MM.1S (cell line): ENCODE data around the gene COL18A1.

ENCODE experiments used
- DNase-seq: peaks from one replicate; pipeline ENCODE4 v3.0.0-alpha.2; 2015
- H2AFZ ChIP-seq: fragments of 300-600 bp; sonication (generic); 2 replicates; pipeline ENCODE4 v1.6.0; 2016; ENCODE audit warnings: antibody characterized with exemption, low read length
- H3F3A ChIP-seq: fragments of 300-600 bp; sonication (generic); 2 replicates; pipeline ENCODE4 v1.6.1; 2016; ENCODE audit warnings: mild to moderate bottlenecking, antibody characterized with exemption, low read length, moderate library complexity, mixed read lengths; ENCODE audit not compliant: insufficient read depth
- H3K27ac ChIP-seq: fragments of 300-600 bp; sonication (generic); 2 replicates; pipeline ENCODE4 v1.5.1; 2016; ENCODE audit warnings: mild to moderate bottlenecking, low read length
- H3K27me3 ChIP-seq: fragments of 300-600 bp; sonication (generic); replicated peaks from 2 replicates; pipeline ENCODE4 v1.6.0; 2016; ENCODE audit warnings: low read length; ENCODE audit not compliant: insufficient read depth
- H3K36me3 ChIP-seq: fragments of 300-600 bp; sonication (generic); replicated peaks from 2 replicates; pipeline ENCODE4 v1.6.1; 2016; ENCODE audit warnings: mild to moderate bottlenecking, low read length, mixed read lengths; ENCODE audit not compliant: insufficient read depth
- H3K4me1 ChIP-seq: fragments of 300-600 bp; sonication (generic); 2 replicates; pipeline ENCODE4 v1.6.1; 2016; ENCODE audit warnings: low read length, mixed read lengths
- H3K4me2 ChIP-seq: fragments of 300-600 bp; sonication (generic); 2 replicates; pipeline ENCODE4 v1.6.0; 2016; ENCODE audit warnings: low read depth, low read length
- H3K4me3 ChIP-seq: fragments of 300-600 bp; sonication (generic); 2 replicates; pipeline ENCODE4 v1.5.1; 2016; ENCODE audit warnings: low read length, mixed read lengths
- H3K79me2 ChIP-seq: fragments of 300-600 bp; sonication (generic); 2 replicates; pipeline ENCODE4 v1.6.1; 2016; ENCODE audit warnings: mixed run types, low read length, mixed read lengths
- H3K9ac ChIP-seq: fragments of 300-600 bp; sonication (generic); 2 replicates; pipeline ENCODE4 v1.6.1; 2016; ENCODE audit warnings: low read length, mixed read lengths
- H3K9me2 ChIP-seq: fragments of 300-600 bp; sonication (generic); replicated peaks from 2 replicates; pipeline ENCODE4 v1.6.1; 2016; ENCODE audit warnings: mild to moderate bottlenecking, low read length, mixed read lengths; ENCODE audit not compliant: insufficient read depth
- H3K9me3 ChIP-seq: fragments of 300-600 bp; sonication (generic); replicated peaks from 2 replicates; pipeline ENCODE4 v1.6.1; 2016; ENCODE audit warnings: mild to moderate bottlenecking, low read length, mixed read lengths; ENCODE audit not compliant: insufficient read depth
- H4K20me1 ChIP-seq: fragments of 300-600 bp; sonication (generic); 2 replicates; pipeline ENCODE4 v1.6.1; 2016; ENCODE audit warnings: mild to moderate bottlenecking, low read length, moderate library complexity, mixed read lengths; ENCODE audit not compliant: insufficient read depth
- EZH2 ChIP-seq: fragments of 300-600 bp; sonication (generic); optimal IDR thresholded peaks from 2 replicates; pipeline ENCODE3; 2017; ENCODE audit warnings: low read depth, mild to moderate bottlenecking, antibody characterized with exemption, low read length, mixed read lengths
- EZH2phosphoT487 ChIP-seq: fragments of 300-600 bp; sonication (generic); IDR thresholded peaks from 2 replicates; pipeline ENCODE4 v1.6.1; 2018; ENCODE audit warnings: antibody characterized with exemption, low read length
- TF ChIP-seq, protein P1 (sequence below): fragments of 300-600 bp; sonication (generic); IDR thresholded peaks from 2 replicates; pipeline ENCODE4 v1.5.1; 2016; ENCODE audit warnings: antibody characterized with exemption, low read length, mixed read lengths

COL18A1 gene

DNA sequence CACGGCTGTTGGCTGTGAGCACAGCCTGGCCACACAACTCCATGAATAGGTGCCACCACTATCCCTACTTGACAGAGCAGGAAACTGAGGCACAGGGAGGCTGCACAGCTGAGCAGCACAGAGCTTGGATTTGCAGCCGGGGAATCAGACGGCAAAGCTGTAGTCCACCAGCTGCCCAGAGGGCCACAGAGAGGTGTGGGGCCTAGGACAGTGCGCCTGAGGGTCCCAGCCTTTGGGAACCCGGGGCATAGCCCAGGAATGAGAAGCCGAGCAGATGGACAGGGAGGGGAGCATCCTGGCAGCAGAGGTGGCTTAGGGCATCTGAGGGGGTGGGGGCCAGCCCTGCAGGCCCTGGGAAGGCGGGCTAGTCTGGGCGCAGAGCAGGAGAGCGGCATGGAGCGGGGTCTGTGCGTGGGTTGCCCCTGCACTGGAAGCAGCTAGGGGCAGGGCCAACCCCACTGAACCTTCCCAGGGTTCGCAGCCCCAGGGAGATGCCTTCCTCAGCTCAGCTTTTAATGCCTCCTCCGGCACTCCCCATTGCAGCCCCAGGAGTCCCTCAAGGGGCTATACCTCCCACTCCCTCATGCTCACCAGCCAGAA, 46.2 kb upstream of the COL18A1 start:
- Histone ChIP-seq H3K9me2 (no peaks in the 10 kb centered on the region), H3F3A (no peaks in the 10 kb centered on the region), H3K9me3 (no peaks in the 10 kb centered on the region), H3K27ac (no peak overlapping the region), H3K36me3 (no peaks in the 10 kb centered on the region), H3K4me2 (no peak overlapping the region), H3K4me3 (no peak overlapping the region), H3K79me2 (no peaks in the 10 kb centered on the region), H3K9ac (no peak overlapping the region), H4K20me1 (no peaks in the 10 kb centered on the region), H3K27me3 (peaks cover 100% of the 10 kb centered on the region), H3K4me1 (no peaks in the 10 kb centered on the region), H2AFZ (no peak overlapping the region)
- DNase-seq = no peak
- TF ChIP-seq EZH2 = no peak
- TF ChIP-seq, protein P1, sequence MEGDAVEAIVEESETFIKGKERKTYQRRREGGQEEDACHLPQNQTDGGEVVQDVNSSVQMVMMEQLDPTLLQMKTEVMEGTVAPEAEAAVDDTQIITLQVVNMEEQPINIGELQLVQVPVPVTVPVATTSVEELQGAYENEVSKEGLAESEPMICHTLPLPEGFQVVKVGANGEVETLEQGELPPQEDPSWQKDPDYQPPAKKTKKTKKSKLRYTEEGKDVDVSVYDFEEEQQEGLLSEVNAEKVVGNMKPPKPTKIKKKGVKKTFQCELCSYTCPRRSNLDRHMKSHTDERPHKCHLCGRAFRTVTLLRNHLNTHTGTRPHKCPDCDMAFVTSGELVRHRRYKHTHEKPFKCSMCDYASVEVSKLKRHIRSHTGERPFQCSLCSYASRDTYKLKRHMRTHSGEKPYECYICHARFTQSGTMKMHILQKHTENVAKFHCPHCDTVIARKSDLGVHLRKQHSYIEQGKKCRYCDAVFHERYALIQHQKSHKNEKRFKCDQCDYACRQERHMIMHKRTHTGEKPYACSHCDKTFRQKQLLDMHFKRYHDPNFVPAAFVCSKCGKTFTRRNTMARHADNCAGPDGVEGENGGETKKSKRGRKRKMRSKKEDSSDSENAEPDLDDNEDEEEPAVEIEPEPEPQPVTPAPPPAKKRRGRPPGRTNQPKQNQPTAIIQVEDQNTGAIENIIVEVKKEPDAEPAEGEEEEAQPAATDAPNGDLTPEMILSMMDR = no peak
- TF ChIP-seq EZH2phosphoT487 = no peak

DNA sequence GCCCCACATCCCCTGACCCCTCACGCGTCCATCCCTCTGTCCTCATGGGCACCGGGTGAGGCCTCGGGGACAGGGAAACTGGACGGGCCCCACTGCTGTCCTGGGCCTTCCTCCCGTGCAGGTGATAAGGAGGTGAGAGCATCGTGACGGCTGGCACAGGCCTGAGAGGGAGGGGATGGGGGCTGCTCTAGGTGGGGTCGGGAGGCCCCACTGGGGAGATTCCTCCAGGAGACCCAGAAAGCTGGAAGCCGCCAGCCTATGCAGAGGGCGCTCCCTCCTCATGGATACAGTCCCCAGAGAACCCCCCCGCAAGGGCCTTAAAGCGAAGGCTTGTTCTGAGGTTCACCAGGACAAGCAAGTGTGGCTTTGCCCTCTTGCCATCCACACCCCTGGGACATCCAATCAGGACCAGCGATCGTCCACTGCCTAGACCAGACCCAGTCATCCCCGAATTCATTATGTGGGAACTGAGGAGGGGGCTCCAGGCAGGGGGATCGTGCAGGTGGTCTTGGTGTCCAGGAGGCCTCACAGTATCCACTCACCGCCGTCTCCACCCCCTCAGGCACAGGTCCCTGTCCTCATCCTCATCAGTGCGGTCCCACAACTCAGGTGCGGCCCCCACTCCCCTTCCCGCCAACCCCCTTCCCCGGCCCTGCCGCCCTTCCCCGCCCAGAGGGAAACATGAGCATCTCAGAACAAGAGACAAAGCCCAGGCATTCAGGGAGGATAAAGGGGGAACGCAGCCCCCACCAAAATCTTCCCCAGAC, 45.3 kb upstream of the COL18A1 start:
- Histone ChIP-seq H2AFZ (no peak overlapping the region), H3K27me3 (peaks cover 100% of the 10 kb centered on the region), H3K4me1 (no peaks in the 10 kb centered on the region), H3K9ac (no peak overlapping the region), H3K9me2 (no peaks in the 10 kb centered on the region), H3K4me2 (no peak overlapping the region), H3K36me3 (no peaks in the 10 kb centered on the region), H3F3A (no peaks in the 10 kb centered on the region), H4K20me1 (no peaks in the 10 kb centered on the region), H3K9me3 (no peaks in the 10 kb centered on the region), H3K4me3 (no peak overlapping the region), H3K27ac (no peak overlapping the region), H3K79me2 (no peaks in the 10 kb centered on the region)
- DNase-seq = no peak
- TF ChIP-seq, protein P1 = no peak
- TF ChIP-seq EZH2phosphoT487 = no peak
- no peak for TF ChIP-seq EZH2

DNA sequence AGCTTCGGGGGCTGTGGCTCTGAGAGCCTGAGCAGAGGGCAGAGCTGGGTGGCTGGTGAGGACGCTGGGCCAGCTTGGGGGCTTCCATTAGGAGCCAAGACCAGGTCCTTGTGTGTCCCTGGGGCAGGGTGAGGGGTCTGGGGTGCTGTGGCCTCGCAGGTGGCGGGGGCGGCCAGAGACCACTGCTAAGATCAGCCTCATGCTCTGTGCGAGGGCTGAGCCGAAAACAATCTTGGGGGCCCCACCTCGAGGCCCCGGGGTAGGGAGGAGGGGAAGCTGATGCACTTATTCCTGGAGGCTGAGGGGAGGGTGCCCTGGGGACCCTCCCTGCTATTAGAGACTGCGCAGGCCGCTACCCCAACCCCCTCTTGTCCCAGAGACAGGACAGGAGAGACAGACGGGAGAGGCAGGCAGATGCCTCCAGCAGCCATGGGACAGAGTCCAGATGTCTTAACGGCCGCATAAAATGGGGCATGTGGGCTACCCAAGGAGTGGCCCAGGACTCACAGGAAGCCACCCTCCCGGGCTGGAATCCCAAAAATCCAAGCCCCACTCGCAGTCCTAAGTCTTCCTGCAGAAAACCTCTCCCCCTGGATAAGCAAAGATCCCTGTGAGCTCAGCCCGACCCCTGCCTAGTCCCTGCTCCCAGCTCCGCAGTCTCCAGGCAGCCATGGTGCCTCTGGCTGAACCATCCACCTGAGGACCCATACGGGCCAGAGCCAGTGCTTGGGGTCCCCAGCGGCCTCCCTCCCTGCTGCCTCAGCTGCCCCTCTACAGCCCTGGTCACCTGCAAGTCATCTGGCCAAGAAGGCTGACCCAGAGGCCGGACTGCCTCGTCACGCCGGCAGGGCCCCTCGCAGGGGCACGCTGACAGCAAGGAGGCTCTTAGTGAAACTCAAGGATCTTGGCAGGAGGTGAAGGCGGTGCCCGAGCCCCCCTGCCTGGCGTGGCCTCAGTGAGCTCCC, 43.6 kb upstream of the COL18A1 start:
- H3K36me3 ChIP-seq = no peaks in the 10 kb centered on the region
- no peaks in the 10 kb centered on the region for H4K20me1 ChIP-seq
- TF ChIP-seq EZH2phosphoT487 (no peak), EZH2 (no peak)
- TF ChIP-seq, protein P1 = no peak
- no peaks in the 10 kb centered on the region for H3F3A ChIP-seq
- no peaks in the 10 kb centered on the region for H3K4me1 ChIP-seq
- no peak overlapping the region for H2AFZ ChIP-seq
- H3K27me3 ChIP-seq = peaks cover 100% of the 10 kb centered on the region
- H3K9ac ChIP-seq = no peak overlapping the region
- H3K4me2 ChIP-seq = no peak overlapping the region
- no peak for DNase-seq
- H3K4me3 ChIP-seq = no peak overlapping the region
- H3K27ac ChIP-seq = no peak overlapping the region
- H3K79me2 ChIP-seq = no peaks in the 10 kb centered on the region
- no peaks in the 10 kb centered on the region for H3K9me3 ChIP-seq
- H3K9me2 ChIP-seq = no peaks in the 10 kb centered on the region
